ENCODE data around the gene PADI1.

DNA sequence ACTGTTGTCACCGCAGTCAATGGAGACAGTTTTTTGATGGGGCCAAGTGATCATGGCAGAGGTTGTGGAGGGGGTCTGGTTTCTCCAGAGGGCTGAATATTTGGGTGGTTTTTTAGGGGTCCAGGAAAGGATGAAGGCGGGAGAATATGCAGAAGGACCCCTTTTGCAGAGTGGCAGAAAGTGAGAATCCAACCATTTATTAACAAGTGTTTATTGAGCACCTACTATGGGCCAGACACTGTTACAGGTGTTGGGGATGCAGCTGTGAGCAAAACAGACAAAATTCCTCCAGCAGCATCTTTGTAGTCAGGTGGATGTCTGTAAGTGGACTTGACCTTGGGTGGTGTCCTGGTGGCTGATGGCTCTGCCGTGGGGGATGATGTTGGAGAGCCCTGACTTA lies 15.4 kb downstream of the PADI1 start:
- TF ChIP-seq, protein P1, sequence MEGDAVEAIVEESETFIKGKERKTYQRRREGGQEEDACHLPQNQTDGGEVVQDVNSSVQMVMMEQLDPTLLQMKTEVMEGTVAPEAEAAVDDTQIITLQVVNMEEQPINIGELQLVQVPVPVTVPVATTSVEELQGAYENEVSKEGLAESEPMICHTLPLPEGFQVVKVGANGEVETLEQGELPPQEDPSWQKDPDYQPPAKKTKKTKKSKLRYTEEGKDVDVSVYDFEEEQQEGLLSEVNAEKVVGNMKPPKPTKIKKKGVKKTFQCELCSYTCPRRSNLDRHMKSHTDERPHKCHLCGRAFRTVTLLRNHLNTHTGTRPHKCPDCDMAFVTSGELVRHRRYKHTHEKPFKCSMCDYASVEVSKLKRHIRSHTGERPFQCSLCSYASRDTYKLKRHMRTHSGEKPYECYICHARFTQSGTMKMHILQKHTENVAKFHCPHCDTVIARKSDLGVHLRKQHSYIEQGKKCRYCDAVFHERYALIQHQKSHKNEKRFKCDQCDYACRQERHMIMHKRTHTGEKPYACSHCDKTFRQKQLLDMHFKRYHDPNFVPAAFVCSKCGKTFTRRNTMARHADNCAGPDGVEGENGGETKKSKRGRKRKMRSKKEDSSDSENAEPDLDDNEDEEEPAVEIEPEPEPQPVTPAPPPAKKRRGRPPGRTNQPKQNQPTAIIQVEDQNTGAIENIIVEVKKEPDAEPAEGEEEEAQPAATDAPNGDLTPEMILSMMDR (IDR thresholded peaks at IDR 0.05 in 2 of 3, conservative IDR thresholded peaks at IDR 0.05 in 1 of 3; ENCODE audit: borderline replicate concordance in 1 of 3, insufficient read depth in 1 of 3, low read depth in 2 of 3, low read length in 2 of 3): no peak
- TF ChIP-seq, protein P2, sequence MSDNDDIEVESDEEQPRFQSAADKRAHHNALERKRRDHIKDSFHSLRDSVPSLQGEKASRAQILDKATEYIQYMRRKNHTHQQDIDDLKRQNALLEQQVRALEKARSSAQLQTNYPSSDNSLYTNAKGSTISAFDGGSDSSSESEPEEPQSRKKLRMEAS (IDR thresholded peaks at IDR 0.05): no peak
- TF ChIP-seq TCF7L2 (IDR thresholded peaks at IDR 0.05; ENCODE audit: borderline replicate concordance, extremely low read depth, insufficient read depth, insufficient read length): no peak
- TF ChIP-seq SIN3A (IDR thresholded peaks at IDR 0.05; ENCODE audit: low read depth): no peak
- no peak for TF ChIP-seq POLR2A (IDR thresholded peaks at IDR 0.05; ENCODE audit: borderline replicate concordance, extremely low read depth, insufficient read depth, insufficient read length)
- TF ChIP-seq POLR2AphosphoS5 (IDR thresholded peaks at IDR 0.05; ENCODE audit: low read depth, low read length): no peak
- no peak for TF ChIP-seq JUND (IDR thresholded peaks at IDR 0.05)
- no peak for TF ChIP-seq CBX3 (IDR thresholded peaks at IDR 0.05; ENCODE audit: low read depth)
- TF ChIP-seq RAD21 (IDR thresholded peaks at IDR 0.05; ENCODE audit: low read depth): no peak
- no peak for TF ChIP-seq EZH2 (IDR thresholded peaks at IDR 0.05)
- TF ChIP-seq, protein P3, sequence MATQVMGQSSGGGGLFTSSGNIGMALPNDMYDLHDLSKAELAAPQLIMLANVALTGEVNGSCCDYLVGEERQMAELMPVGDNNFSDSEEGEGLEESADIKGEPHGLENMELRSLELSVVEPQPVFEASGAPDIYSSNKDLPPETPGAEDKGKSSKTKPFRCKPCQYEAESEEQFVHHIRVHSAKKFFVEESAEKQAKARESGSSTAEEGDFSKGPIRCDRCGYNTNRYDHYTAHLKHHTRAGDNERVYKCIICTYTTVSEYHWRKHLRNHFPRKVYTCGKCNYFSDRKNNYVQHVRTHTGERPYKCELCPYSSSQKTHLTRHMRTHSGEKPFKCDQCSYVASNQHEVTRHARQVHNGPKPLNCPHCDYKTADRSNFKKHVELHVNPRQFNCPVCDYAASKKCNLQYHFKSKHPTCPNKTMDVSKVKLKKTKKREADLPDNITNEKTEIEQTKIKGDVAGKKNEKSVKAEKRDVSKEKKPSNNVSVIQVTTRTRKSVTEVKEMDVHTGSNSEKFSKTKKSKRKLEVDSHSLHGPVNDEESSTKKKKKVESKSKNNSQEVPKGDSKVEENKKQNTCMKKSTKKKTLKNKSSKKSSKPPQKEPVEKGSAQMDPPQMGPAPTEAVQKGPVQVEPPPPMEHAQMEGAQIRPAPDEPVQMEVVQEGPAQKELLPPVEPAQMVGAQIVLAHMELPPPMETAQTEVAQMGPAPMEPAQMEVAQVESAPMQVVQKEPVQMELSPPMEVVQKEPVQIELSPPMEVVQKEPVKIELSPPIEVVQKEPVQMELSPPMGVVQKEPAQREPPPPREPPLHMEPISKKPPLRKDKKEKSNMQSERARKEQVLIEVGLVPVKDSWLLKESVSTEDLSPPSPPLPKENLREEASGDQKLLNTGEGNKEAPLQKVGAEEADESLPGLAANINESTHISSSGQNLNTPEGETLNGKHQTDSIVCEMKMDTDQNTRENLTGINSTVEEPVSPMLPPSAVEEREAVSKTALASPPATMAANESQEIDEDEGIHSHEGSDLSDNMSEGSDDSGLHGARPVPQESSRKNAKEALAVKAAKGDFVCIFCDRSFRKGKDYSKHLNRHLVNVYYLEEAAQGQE (IDR thresholded peaks at IDR 0.05; ENCODE audit: low read depth): no peak
- TF ChIP-seq ZNF274 (IDR thresholded peaks at IDR 0.05; ENCODE audit: low read depth, low read length): no peak
- TF ChIP-seq CEBPB (IDR thresholded peaks at IDR 0.05; ENCODE audit: low read depth): no peak
- no peak for TF ChIP-seq YY1 (IDR thresholded peaks at IDR 0.05; ENCODE audit: extremely low read depth, insufficient replicate concordance, low read depth, low read length)
